Lung (tissue), 12 donors: ENCODE measurements around the gene ZCCHC10. TPM values are rescaled to one million over a fixed set of nuclear protein-coding genes. Genes with fewer than 3 reads are reported as not detected.

Experiments used
- ATAC-seq: fragments of 200-7000 bp; cut with Tn5 transposase; one replicate; pipeline ENCODE4 v1.9.1; 2020; ENCODE audit warnings: moderate number of reproducible peaks; ENCODE audit not compliant: insufficient read depth, low FRiP score
- DNase-seq, 3 donors: peaks; one replicate each; pipeline ENCODE4 v3.0.0-alpha.2; 2013 to 2017
- H3K27ac ChIP-seq, 2 donors: one replicate each; pipeline ENCODE4 v1.5.1; 2013; ENCODE audit warnings: mild to moderate bottlenecking in 2 of 2, moderate library complexity in 2 of 2, control low read depth in 1 of 2, inconsistent platforms in 1 of 2, low read depth in 1 of 2, low read length in 1 of 2
- H3K27me3 ChIP-seq, 3 donors: one replicate each; pipeline ENCODE4 v1.5.1; 2013; ENCODE audit warnings: low read length in 2 of 3; ENCODE audit not compliant: control insufficient read depth in 3 of 3, insufficient read depth in 3 of 3
- H3K36me3 ChIP-seq, 4 donors: one replicate each; pipeline ENCODE4 v1.5.1; 2013; ENCODE audit warnings: low read length in 4 of 4, mild to moderate bottlenecking in 1 of 4, moderate library complexity in 1 of 4; ENCODE audit not compliant: control insufficient read depth in 4 of 4, insufficient read depth in 4 of 4
- H3K4me1 ChIP-seq, 5 donors: one replicate each; pipeline ENCODE4 v1.5.1; 2013; ENCODE audit warnings: low read length in 5 of 5, mild to moderate bottlenecking in 2 of 5, moderate library complexity in 1 of 5; ENCODE audit not compliant: control insufficient read depth in 5 of 5, insufficient read depth in 5 of 5
- H3K4me3 ChIP-seq: one replicate; pipeline ENCODE4 v1.5.1; 2013; ENCODE audit warnings: mild to moderate bottlenecking, control low read depth, moderate library complexity
- H3K9ac ChIP-seq, 2 donors: one replicate each; pipeline ENCODE4 v1.5.1; 2013; ENCODE audit warnings: low read length in 2 of 2, control low read depth in 1 of 2; ENCODE audit not compliant: insufficient read depth in 1 of 2
- H3K9me3 ChIP-seq, 4 donors: one replicate each; pipeline ENCODE4 v1.5.1; 2013; ENCODE audit warnings: low read length in 3 of 4, mild to moderate bottlenecking in 1 of 4, moderate library complexity in 1 of 4; ENCODE audit not compliant: control insufficient read depth in 4 of 4, insufficient read depth in 3 of 4
- CTCF ChIP-seq: IDR thresholded peaks from 2 replicates; pipeline ENCODE4 v1.5.1; 2012; ENCODE audit warnings: mild to moderate bottlenecking; ENCODE audit errors: control extremely low read depth, extremely low read depth
- WGBS, 2 donors: extraction: QIAGEN DNeasy Blood & Tissue Kit; methylation state at CpG; one replicate each; pipeline ENCODE4 v1.1.7; 2013; 5-methylcytosine and 5-hydroxymethylcytosine counted together
- polyA plus RNA-seq, 2 donors: library from polyadenylated mRNA; stranded (reverse); fragments of 200-250 nt; gene quantifications; one replicate each; pipeline ENCODE4 v1.2.1, GENCODE V29; 2013
- total RNA-seq, 2 donors: library from RNA; depleted of rRNA in 1 of 2; stranded (reverse); fragments of >200 nt in 1 of 2; gene quantifications; one replicate each; pipeline ENCODE4 v1.2.1, GENCODE V29; 2014 to 2021
- donor health status: control.
- donor health status: control.
- donor health status: Bipolar disorder and iron deficiency.
- donor health status: healthy.
- donor health status: DM: yes; HTN: yes; CAD: no.

The ZCCHC10 gene
- total and polyA plus RNA-seq, 4 donors = 15.3 to 31.3 (median 24.8) TPM

GRCh38 chr5:133032852-133033742, 6.7 kb upstream of the ZCCHC10 start:
- no peaks in the 10 kb centered on the region for H3K4me1 ChIP-seq
- no peaks in the 10 kb centered on the region for H3K36me3 ChIP-seq
- H3K27ac ChIP-seq = no peak overlapping the region
- DNase-seq (peak in 1 of 3 donors; percentile 11), ATAC-seq (no peak)
- H3K27me3 ChIP-seq = peaks cover 0 to 2% (median 0%) of the 10 kb centered on the region in 3 donors
- H3K9me3 ChIP-seq = no peaks in the 10 kb centered on the region
- peak overlapping the region in 1 of 2 donors; percentile 32 for H3K9ac ChIP-seq
- H3K4me3 ChIP-seq = no peak overlapping the region
- TF ChIP-seq CTCF = no peak
- 49 to 58% methylated on average over 6 of the region's 6 CpGs for WGBS, 2 donors

GRCh38 chr5:133030343-133031005, 4.1 kb upstream of the ZCCHC10 start:
- no peak overlapping the region for H3K27ac ChIP-seq
- 78 to 88% methylated on average over 2 of the region's 2 CpGs for WGBS, 2 donors

DNA sequence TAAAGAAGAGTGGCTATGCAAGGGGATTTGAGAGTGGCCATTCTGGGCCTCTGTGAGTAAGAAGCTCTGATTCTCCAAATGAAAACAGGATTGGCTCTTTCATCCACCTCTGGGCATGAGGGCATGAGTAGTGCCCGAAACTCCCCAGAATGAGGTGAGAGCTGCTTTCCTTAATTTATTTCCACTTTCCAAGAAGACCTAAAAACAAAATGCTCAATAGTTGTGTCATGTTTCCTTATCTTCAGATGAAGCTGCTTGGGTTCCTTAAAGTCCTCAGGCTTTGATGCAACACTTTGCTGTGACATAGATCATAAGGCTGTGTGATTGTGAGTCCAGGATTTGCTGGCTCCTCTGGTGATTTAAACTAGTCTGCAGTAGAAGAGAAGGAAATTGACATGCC, 3.1 kb upstream of the ZCCHC10 start:
- no peak overlapping the region for H3K27ac ChIP-seq

More at GRCh38 chr5:133030343-133031005, 4.1 kb upstream of the ZCCHC10 start:
- TF ChIP-seq CTCF = no peak
- no peak for ATAC-seq
- Histone ChIP-seq H3K9me3 (no peaks in the 10 kb centered on the region), H3K36me3 (no peaks in the 10 kb centered on the region), H3K4me1 (peaks cover 0 to 3% (median 2%) of the 10 kb centered on the region in 5 donors), H3K9ac (no peak overlapping the region), H3K4me3 (no peak overlapping the region), H3K27me3 (peaks cover 0 to 2% (median 0%) of the 10 kb centered on the region in 3 donors)
- no peak for DNase-seq

More for the DNA sequence above, 3.1 kb upstream of the ZCCHC10 start:
- peaks cover 0 to 2% (median 0%) of the 10 kb centered on the region in 3 donors for H3K27me3 ChIP-seq
- no peak overlapping the region for H3K9ac ChIP-seq
- H3K4me3 ChIP-seq = no peak overlapping the region
- no peak for ATAC-seq
- DNase-seq = no peak
- WGBS, 2 donors = 94 to 100% methylated on average over 1 of the region's 1 CpG
- TF ChIP-seq CTCF = no peak
- H3K4me1 ChIP-seq = peaks cover 0 to 11% (median 4%) of the 10 kb centered on the region in 5 donors
- H3K9me3 ChIP-seq = no peaks in the 10 kb centered on the region
- H3K36me3 ChIP-seq = no peaks in the 10 kb centered on the region
